GM19438 (cell line): ENCODE data around the gene PIM1.

Experiments used
- ATAC-seq: cut with Tn5 transposase; IDR thresholded peaks from one replicate; pipeline ENCODE4 v1.9.1; 2021; ENCODE audit warnings: low read depth; ENCODE audit not compliant: unreplicated experiment

PIM1 gene

DNA sequence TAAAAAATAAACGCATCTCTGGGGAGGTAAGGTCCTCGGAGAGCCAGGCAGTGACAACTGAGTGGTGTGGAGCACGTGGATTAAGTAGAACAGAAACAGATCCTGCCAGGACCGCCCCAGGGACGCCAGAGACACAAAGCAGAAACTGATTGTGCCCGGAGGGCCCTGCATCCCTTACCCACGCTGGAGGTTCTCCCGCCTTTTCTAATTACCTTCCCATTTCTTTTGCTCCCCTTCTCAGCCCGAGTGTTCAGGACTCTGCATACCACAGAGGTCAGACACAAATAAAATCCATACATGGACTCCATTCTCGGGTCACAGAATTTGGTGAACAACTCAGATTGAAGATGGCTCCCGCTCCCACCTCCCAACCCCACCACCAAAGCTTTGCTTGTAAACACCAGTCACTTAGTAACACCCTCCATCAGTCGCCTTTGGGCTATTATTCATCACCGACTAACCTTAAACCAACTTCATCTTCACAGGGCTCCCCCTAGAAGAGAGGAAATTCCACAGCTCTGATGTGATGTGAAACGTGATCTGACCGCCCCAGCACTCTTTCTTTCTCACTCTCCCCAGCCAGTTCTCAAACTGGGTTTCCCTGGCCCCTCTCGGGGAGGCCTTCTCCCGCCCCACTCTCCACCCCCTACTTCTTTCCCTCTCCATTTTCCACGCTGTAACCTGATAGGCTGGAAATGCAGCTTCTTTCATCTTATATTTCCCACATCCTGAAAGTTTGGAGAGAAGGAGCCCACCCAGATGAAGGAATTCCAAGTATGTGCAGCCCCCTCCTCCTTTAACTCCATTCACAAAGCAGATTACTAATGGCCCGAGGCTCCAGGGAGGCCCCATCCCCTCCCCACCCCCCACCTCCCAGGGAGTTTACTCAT is 32.5 kb upstream of the PIM1 start:
- ATAC-seq = no peak

DNA sequence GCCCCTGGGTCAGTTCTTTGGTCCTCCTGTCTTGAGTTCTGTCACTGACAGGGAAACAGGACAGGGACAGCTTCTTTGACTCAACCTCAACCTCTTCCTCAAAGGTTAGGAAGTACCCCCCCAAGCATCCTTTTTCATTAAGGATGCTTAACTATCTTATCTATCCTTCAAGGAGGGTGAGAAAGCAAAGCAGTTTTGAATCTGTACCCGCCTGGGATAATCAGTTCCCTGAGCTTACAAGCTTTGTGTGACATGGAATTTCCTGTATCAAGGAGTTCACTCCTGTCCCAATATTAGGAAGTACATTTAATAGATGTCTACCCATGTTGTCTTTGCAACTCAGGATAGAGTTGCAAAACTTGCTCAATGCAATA is 31.1 kb upstream of the PIM1 start:
- no peak for ATAC-seq

DNA sequence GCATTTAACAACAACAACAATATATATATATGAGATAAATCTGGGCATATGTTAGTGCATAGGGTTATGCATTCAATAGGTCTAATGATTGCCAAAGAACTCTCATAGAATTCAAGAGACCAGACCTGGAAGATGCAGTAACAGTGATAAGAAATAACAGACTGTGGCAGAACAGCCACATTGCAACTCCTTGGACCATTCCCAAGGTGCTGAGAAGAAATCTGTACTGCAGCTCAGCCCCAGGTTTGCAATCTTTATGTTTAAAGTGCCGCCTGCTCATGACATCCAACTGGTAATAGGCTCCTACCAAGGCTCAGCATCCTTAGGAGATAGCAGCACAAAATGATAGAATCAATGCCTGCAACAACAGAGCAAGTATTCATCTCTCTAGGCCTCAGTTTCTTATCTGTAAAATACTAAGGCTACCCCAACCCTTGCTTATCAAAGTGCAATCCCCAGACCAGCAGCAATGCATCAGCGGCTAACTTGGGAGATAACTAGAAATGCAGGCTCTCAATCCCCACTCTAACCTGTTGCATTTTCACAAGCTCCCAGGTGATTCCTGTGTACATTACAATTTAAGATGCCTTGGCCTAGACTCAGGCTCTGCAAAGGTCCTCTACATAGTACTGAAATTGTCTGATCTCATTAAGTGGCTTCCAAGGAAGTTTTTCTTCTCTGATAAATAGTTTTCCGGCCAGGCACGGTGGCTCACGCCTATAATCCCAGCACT is 30.6 kb upstream of the PIM1 start:
- ATAC-seq = no peak

DNA sequence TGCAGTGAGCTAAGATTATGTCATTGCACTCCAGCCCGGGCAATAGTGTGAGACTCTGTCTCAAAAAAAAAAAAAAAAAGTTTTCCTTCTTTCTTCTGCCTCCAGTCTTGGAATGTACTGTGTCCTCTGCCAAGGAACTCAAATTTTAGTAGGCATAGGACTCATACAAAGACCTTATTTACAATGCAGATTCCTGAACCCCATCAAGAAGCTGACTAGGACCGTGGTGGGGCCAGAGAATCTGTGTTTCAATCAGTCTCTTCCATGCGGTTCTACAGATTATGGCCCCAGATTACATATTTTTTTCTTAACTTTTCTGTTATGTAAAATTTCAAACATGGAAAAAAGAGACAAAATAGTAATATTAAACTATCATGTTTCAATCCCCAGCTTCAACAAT is 29.8 kb upstream of the PIM1 start:
- no peak for ATAC-seq

DNA sequence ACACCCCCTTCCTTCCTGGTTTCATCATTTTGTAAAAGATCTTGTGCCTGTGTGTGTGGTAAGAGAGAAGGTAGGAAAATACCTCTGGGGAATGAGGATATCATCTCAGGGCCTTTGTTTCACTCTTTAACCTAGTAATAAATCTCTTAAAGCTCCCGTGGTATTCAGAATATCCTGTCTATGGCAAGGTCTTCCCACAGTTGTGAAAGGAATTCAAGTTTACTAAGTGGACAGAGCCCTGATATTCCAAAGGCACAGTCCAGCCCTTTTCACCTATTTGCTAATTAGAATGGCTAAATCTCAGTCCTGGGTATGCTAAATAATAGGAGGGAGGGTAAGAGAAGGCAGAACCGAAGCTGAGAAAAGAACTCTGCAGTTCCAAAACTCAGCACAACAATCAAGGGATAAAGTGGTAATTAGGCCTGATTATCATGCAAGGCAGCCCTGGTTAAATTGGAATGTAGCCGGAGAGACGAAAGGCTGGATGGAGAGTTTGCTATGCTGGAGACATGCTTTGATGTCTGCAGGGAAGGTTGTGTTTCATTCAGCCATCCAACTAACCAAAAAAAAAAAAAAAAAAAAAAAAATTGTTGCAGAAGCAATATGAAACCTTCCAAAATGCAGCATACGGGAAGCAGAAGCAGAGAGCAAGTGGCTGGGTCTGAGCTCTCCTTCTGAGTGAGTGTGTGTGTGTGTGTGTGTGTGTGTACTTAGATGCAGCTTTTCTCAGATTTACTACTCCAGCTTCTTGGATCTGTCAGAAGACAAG is 28.5 kb upstream of the PIM1 start:
- no peak for ATAC-seq

DNA sequence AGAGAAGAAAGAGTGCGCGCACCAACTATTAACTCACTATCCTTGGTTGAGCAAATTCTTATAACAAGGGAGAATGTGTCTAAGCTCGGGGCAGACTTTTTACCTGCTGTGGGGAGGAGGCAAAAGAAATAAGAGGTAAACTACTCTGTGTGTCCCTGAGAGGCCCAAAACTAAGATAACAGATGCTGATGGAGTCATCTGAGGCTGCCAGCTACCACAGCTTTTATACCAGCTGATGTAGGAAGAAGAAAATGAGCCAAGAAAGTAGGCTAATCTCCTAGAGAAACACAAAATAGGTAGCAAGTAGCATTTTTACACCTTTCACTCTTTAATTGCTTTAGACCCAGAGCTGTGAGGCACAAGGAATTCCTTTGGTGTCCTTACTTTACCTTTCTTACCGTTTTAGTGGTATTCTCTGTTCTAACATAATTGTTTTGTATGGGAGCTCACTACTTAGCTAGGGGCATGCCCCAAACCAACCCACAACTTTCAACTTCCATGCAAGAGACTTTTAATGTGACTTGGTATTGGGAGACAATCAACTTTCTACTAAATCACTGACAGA is 27.8 kb upstream of the PIM1 start:
- ATAC-seq = no peak

DNA sequence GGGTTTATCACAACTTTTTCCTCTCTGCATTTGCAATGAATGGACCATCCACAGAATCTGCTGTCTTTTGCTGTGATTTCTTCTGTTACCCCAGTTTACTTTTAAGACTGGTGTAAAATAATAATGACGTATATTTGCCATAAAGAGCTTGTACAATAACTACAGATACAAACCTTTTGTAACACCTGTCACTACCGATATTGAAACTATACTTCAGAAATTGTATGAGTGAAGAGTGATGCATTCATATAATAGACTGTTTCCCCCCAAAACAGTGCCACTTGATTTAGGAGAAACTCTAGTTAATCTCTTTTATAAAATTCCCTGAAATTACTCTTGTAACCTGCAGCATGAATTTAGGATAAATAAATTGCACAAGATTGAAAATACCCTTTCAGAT is 26.4 kb upstream of the PIM1 start:
- no peak for ATAC-seq

DNA sequence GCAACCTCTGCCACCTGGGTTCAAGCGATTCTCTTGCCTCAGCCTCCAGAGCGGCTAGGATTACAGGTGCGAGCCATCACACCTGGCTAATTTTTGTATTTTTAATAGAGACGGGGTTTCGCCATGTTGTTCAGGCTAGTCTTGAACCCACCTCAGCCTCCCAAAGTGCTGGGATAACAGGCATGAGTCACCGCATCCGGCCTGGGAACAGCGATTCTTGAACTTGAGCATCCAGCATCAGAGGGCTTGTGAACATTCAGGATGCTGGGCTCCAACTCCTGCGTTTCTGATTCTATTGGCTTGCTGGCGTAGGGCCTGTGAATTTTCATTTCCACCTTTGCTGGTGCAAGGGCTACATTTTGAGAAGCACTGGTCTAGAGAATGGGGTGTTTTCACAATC is 24.5 kb upstream of the PIM1 start:
- ATAC-seq = no peak

DNA sequence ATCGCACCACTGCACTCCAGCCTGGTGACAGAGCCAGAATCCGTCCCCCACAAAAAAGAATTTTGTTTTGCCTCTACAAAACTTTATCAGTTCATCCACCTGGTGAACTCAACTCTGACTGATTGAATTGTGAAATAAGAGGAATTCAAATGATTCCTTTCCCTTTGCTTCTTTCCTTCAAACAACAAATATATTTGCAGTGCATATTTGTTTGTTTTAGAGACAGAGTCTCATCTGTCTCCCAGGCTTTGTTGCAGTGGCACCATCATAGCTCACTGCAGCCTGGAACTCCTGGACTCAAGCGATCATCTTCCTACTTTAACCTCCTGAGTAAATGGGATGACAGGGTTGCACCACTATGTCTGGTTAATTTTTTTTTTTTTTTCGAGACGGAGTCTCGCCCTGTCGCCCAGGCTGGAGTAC is 23.2 kb upstream of the PIM1 start:
- no peak for ATAC-seq

DNA sequence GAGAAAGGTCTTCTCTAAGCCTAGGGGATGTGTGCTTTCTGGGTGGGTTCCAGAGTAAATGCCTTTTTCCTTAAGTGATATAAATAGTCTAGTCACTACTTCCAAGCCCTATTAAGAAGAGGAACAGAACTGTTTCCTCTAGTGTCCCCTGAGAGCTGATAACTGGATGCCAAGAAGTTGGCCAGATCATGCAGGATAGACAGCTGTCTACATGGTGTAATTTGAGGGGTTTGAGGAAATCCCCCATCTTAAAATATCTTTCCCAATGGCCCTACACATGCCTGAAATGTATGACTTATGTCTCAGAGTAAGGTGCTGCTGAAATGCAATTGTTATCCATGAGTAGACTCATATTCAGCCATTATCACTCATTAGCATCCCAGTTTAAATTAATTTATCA is 20.2 kb upstream of the PIM1 start:
- ATAC-seq = no peak

DNA sequence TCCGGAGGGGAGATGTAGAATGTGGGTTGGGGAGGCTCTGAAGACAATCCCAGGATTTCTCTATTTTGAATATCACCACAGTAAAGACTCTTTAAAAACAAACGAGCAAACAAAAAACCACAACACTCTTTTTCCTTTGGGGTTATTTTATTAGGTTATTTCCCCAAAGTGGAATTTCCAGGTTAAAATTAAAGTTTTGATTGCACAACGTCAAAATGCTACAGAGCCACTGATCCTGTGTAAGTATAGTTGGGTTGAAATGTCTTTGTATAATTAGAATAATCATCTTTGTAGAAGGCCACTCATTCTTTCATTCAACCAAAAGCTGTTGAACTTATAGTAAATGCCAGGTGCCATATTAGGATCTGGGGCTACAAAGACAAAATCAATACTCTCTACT is 19.6 kb upstream of the PIM1 start:
- no peak for ATAC-seq

DNA sequence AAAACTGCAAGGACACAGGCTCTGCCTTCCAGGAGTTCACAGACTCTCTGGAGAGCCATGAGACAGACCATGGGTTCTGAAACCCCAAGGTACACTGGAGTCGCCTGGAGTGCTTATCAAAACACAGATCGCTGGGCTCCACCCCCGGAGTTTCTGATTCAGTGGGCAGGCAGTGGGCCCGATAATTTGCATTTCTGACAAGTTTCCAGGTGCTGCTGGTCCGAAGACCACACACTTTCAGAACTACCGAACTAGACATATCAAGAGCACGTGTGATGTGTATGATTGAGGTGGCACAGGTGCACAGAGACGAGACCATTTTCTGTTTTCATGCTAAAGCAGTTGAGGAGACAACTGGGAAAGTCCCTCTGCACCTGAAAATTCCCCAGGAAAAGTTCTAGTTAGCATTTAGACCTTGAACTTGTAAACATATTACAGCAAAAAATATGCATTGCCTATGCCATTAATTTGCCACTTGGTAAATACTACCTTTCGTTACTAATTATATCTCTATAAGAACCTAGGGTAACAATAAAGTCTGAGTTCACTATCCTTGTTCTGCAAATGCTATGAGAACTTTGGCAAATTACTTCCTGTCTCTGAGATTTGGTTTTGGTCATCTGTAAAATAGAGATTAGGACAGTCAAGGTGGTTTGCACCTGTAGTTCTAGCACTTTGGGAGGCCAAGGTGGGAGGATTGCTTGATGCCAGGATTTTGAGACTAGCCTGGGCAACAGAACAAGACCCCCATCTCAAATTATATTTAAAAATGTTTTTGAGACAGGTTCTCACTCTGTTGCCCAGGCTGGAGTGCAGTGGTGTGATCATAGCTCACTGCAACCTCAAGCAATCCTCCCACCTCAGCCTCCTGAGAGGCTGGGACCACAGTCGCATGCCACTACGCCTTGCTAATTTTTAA is 14.3 kb upstream of the PIM1 start:
- ATAC-seq = peak; percentile 88

DNA sequence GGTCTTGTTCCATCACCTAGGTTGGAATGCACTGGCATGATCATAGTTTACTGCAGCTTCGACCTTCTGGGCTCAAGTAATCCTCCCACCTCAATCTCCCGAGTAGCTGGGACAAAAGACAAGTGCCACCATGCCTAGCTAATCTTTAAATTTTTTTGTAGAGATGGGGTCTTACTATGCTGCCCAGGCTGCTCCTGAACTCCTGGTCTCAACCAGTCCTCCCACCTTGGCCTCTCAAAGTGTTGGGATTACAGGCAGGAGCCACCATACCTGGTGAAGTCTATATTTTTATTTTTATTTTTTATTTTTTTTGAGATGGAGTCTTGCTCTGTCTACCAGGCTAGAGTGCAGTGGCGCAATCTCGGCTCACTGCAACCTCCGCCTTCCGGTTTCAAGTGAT is 11.4 kb upstream of the PIM1 start:
- no peak for ATAC-seq

DNA sequence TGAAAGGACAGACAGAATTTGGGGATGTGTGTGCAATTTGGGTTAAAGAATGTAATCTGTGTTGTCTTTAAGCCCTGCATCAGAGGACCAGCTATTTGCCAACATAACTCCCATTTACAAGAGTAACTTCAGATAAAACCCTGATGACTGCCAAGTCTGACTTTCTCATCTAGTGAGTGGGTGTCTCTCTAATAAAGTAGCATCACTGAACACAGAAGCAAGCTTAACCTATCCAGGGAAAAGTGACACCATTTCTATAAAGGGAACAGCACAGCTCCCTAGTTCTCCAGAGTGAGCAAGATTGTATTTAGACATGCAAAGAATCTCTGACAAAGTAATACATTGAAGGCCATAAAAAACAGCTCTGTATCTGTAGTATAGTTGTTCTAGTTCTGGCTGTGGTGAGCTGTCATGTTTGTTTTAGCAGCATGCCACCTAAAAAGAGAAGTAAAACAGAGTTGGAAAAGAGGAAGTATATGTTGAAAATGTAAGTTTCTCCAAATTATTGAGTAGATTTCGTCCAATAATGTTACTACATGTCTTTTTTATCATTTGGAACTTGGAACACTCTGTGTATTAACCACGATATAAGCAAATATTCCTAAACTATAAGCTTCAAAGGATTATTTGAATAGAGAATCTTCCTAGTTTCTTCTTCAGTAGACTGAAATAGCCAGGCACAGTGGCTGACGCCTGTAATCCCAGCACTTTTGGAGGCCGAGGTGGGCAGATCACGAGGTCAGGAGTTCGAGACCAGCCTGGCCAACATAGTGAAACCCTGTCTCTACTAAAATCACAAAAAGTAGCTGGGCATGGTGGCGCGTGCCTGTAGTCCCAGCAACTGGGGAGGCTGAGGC is 8.8 kb upstream of the PIM1 start:
- no peak for ATAC-seq

DNA sequence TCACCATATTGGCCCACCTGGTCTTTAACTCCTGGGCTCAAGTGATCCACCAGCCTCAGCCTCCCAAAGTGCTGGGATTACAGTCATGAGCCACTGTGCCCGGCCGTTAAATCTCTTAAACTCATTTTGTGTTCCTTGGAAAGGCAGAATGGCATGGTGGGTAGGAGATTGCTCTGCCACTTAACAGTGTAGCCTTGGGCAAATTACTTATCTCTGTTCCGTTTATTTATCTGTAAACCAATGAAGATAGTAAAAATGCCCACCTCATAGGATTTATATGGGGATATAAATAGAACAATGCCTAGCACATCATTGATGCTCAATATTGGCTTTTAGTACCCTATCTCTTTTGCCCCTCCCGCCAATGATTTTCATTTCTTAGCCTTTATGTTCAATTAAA is 7.2 kb upstream of the PIM1 start:
- no peak for ATAC-seq

DNA sequence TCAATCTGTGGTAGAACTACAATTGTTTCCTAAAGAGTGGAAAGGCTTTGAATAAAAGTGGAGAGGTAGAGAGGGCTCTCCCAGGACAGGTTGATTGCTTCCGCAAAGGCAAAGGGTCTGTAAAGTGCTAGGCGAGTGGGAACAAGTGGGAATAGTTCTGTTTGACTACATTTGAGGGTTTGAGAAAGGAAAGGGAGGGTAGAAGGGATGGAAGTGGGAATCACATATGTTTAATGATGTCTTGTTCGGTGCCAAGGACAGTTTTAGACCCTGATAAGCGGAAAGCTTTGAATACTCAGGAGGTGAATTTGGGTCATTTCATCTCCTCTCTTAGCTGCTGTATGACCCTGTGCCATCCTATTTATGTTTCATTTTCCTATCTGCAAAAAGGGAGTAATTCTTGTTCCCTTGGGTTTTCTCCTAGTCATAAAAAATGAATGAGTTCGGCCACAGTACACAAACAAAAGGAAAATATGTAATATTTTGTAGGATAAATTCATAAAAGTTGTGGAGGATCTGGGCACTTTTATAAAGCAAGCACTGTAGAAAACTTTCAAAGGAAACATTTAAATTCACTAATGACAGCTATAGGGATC is 1.7 kb upstream of the PIM1 start:
- ATAC-seq = no peak

DNA sequence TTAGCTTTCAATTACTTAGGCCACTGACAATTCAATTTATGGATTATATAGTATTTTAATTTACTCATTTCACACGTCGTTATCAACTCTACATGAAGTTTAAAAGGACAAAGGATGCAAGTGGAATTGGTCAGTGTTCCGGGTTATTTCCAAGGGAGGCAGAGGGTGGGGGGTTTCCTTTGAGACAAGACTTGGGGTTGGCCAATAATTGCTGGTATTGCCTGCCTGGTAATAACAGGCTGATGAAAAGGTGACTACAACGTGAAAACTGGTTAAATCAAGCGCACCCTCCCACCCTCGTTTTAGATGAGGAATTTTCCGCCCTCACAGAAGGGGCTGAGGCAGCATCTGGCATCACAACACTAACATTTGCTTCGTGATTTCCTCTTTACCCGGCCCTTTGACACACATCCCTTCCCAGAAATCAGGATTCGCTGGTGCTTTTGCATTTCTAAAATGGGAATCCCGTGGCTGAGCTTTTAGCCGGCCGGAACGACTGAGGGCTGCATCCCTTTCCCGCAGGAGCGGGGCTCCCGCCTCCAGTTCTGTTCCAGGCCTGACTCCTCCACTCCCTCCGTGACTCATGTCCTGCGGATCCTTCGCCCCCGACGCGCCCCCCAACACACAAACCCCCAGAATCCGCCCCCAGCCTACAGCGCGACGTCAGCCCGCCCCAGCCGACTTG is 999 bp upstream of the PIM1 start:
- no peak for ATAC-seq
